HG03575 (cell line): ENCODE data around the gene RAB11FIP4.

Experiments
- ATAC-seq: cut with Tn5 transposase; IDR thresholded peaks from one replicate; pipeline ENCODE4 v1.9.1; 2021; ENCODE audit not compliant: unreplicated experiment, insufficient number of reproducible peaks, low FRiP score; ENCODE audit errors: extremely low read depth

The RAB11FIP4 gene

GRCh38 chr17:31475378-31476162, 84.1 kb downstream of the RAB11FIP4 start:
- ATAC-seq: no peak

GRCh38 chr17:31476525-31477416, 85.3 kb downstream of the RAB11FIP4 start:
- no peak for ATAC-seq

- no peak for ATAC-seq
Measured at GRCh38 chr17:31477417-31478055, 86.1 kb downstream of the RAB11FIP4 start.

GRCh38 chr17:31479062-31479408, 87.6 kb downstream of the RAB11FIP4 start:
- no peak for ATAC-seq

GRCh38 chr17:31479524-31479923, 88.0 kb downstream of the RAB11FIP4 start:
- no peak for ATAC-seq

- no peak for ATAC-seq
Measured at GRCh38 chr17:31480067-31480466, 88.6 kb downstream of the RAB11FIP4 start.

- ATAC-seq: no peak
Measured at GRCh38 chr17:31480904-31481782, 89.7 kb downstream of the RAB11FIP4 start.

GRCh38 chr17:31481783-31482081, 90.3 kb downstream of the RAB11FIP4 start:
- no peak for ATAC-seq

- ATAC-seq: no peak
Measured at GRCh38 chr17:31484821-31485220, 93.3 kb downstream of the RAB11FIP4 start.

GRCh38 chr17:31486351-31487062, 95.0 kb downstream of the RAB11FIP4 start:
- no peak for ATAC-seq

- ATAC-seq: no peak
Measured at GRCh38 chr17:31487063-31487647, 95.7 kb downstream of the RAB11FIP4 start.

GRCh38 chr17:31487648-31488263, 96.3 kb downstream of the RAB11FIP4 start:
- no peak for ATAC-seq

GRCh38 chr17:31488264-31488981, 96.9 kb downstream of the RAB11FIP4 start:
- ATAC-seq: no peak

GRCh38 chr17:31488982-31489294, 97.5 kb downstream of the RAB11FIP4 start:
- no peak for ATAC-seq

- ATAC-seq: no peak
Measured at GRCh38 chr17:31489295-31490018, 98.0 kb downstream of the RAB11FIP4 start.

GRCh38 chr17:31490019-31490650, 98.7 kb downstream of the RAB11FIP4 start:
- ATAC-seq: no peak
